ENCODE measurements around the gene SCN5A. TPM values are rescaled to one million over a fixed set of nuclear protein-coding genes. Genes with fewer than 3 reads are reported as not detected.

SCN5A gene
- total and polyA plus RNA-seq, 2 of the 4 experiments (the other 2 are of a cell fraction): 1.9 to 2.0 TPM

DNA sequence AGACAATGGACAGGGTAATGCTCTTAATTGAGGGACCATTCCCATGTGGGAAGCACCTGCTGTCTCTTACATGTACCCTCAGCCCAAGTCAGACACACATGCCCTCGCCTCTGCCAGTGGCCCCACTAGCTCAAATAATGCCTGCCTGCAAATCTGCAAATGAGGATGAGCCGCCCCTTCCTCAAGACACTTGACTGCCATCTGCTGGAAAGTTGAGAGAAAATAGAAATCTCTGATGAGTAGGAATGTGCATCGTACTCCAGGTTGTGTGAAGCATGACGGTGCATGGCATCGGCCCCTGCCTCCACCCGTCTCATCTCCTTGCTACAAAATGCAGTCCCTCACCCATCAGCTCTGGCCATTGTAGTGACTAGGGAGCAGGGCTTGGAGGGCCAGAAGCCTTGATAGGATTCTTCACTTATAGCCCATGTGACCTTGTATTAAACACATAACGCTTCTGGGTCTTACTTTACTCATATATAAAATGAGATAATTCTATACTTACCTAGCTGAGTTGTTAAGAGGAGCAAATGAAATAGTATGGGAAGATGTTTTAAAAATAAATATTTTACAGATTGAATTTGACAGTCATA, 6.3 kb upstream of the SCN5A start:
- BruUV-seq (replicated peaks): no TSS peak
- ATAC-seq (ENCODE audit: low read depth) (peak; percentile 68), DNase-seq (peak; percentile 51)
- H4K20me1 ChIP-seq (ENCODE audit: insufficient read depth, low read length): no peaks in the 10 kb centered on the region
- dilution Hi-C loops (cut with HindIII; ENCODE audit: low sequenced_read_pairs, unreplicated experiment): no loop called here
- peak; percentile 37 for TF ChIP-seq SMC3 (IDR thresholded peaks at IDR 0.05; ENCODE audit: low read depth, low read length)
- no peak for TF ChIP-seq CEBPB (IDR thresholded peaks at IDR 0.05; ENCODE audit: low read depth, low read length)
- TF ChIP-seq RAD21 (IDR thresholded peaks at IDR 0.05; ENCODE audit: low read length): peak; percentile 55
- TF ChIP-seq FOS (IDR thresholded peaks at IDR 0.05; ENCODE audit: low read depth, low read length): no peak
- TF ChIP-seq, protein P1, sequence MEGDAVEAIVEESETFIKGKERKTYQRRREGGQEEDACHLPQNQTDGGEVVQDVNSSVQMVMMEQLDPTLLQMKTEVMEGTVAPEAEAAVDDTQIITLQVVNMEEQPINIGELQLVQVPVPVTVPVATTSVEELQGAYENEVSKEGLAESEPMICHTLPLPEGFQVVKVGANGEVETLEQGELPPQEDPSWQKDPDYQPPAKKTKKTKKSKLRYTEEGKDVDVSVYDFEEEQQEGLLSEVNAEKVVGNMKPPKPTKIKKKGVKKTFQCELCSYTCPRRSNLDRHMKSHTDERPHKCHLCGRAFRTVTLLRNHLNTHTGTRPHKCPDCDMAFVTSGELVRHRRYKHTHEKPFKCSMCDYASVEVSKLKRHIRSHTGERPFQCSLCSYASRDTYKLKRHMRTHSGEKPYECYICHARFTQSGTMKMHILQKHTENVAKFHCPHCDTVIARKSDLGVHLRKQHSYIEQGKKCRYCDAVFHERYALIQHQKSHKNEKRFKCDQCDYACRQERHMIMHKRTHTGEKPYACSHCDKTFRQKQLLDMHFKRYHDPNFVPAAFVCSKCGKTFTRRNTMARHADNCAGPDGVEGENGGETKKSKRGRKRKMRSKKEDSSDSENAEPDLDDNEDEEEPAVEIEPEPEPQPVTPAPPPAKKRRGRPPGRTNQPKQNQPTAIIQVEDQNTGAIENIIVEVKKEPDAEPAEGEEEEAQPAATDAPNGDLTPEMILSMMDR (conservative IDR thresholded peaks at IDR 0.05; ENCODE audit: low read depth, low read length): peak; percentile 59
- H3K4me1 ChIP-seq (ENCODE audit: control insufficient read depth, insufficient read depth, low read length): no peaks in the 10 kb centered on the region
- H3K36me3 ChIP-seq (ENCODE audit: control insufficient read depth, insufficient read depth, low read length): no peaks in the 10 kb centered on the region
- no peaks in the 10 kb centered on the region for H3K79me1 ChIP-seq (ENCODE audit: low read depth in 1 of 2, low read length in 2 of 2)
- H2AFZ ChIP-seq (replicated peaks; ENCODE audit: low read length, poor library complexity): peak overlapping the region; percentile 74
- no peak overlapping the region for H3K14ac ChIP-seq (replicated peaks; ENCODE audit: low read depth, low read length)
- H2BK5ac ChIP-seq (ENCODE audit: low read depth, low read length, poor library complexity, severe bottlenecking): no peak overlapping the region
- H2AK9ac ChIP-seq (replicated peaks; ENCODE audit: low read depth, low read length, poor library complexity): no peak overlapping the region
- H3K4me2 ChIP-seq (ENCODE audit: low read depth, low read length): no peak overlapping the region
- intact Hi-C loops (cut with micrococcal nuclease): loop anchor here (1.0 to 10.0 kb wide), 5 partner anchors 135 to 345 kb away; partner anchors contain the start of gene EXOG
- H3K9ac ChIP-seq (ENCODE audit: low read depth, low read length): no peak overlapping the region
- H2BK20ac ChIP-seq (ENCODE audit: low read depth, low read length): no peak overlapping the region
- no peak overlapping the region for H4K8ac ChIP-seq (ENCODE audit: low read depth in 2 of 2, low read length in 2 of 2)
- WGBS, 2 experiments (ENCODE audit: extremely low coverage in 2 of 2, insufficient read length in 1 of 2): no CpG with 5 or more reads among the region's 7 CpGs
- H4K5ac ChIP-seq (ENCODE audit: low read depth, low read length): no peak overlapping the region
- H3K18ac ChIP-seq (ENCODE audit: low read depth, low read length): no peak overlapping the region
- H3K4ac ChIP-seq (ENCODE audit: low read depth, low read length): no peak overlapping the region
- H3K9me3 ChIP-seq (ENCODE audit: control insufficient read depth, insufficient read depth, low read length): no peaks in the 10 kb centered on the region
- H3K9me1 ChIP-seq (ENCODE audit: insufficient read depth, low read length): no peaks in the 10 kb centered on the region; the same call in 1 of the 2 replicates
- no peak overlapping the region for H3K23ac ChIP-seq (ENCODE audit: low read depth, low read length)
- CTCF ChIA-PET: interaction anchor here (0.5 to 2.1 kb wide), 3 partner anchors 135 to 840 kb away, joined by 3 to 4 read pairs (median 3); no protein-coding TSS in a partner anchor
- no peak overlapping the region for H2BK15ac ChIP-seq (ENCODE audit: low read depth, low read length)
- no peak overlapping the region for H3K27ac ChIP-seq (ENCODE audit: insufficient read depth, low read length)
- H4K91ac ChIP-seq (ENCODE audit: insufficient read depth, low read depth, low read length): no peak overlapping the region
- peaks cover 41% of the 10 kb centered on the region for H3K27me3 ChIP-seq (ENCODE audit: control insufficient read depth, insufficient read depth, low read length)
- H3K4me3 ChIP-seq (ENCODE audit: insufficient read depth, low read depth, low read length): no peak overlapping the region
- POLR2A ChIA-PET (ENCODE audit: unreplicated experiment): no interaction called here
- in situ Hi-C loops (cut with MboI; ENCODE audit: low sequenced_read_pairs): no loop called here
- H3K56ac ChIP-seq (ENCODE audit: extremely low read depth, insufficient read depth, low read length): no peak overlapping the region
- no peak overlapping the region for H2AK5ac ChIP-seq (ENCODE audit: low read depth, low read length)
- H2BK120ac ChIP-seq (ENCODE audit: low read depth, low read length): no peak overlapping the region

All from IMR-90 (cell line).